GM12878 (cell line): Measurements from ENCODE around the gene LEFTY1. TPM values are rescaled to one million over a fixed set of nuclear protein-coding genes. Genes with fewer than 3 reads are reported as not detected.

Experiments
- KAT2A ChIP-seq: conservative IDR thresholded peaks from 2 replicates; pipeline ENCODE4 v1.6.1; 2011; ENCODE audit warnings: low read depth, low read length; ENCODE audit not compliant: control insufficient read depth
- MTA2 ChIP-seq: fragments of 450-650 bp; IDR thresholded peaks from 2 replicates; pipeline ENCODE4 v1.6.1; 2016; ENCODE audit warnings: low read depth, mild to moderate bottlenecking, moderate library complexity
- MYC ChIP-seq: IDR thresholded peaks from 2 replicates; pipeline ENCODE4 v1.6.1; 2011; ENCODE audit warnings: mild to moderate bottlenecking, low read length, moderate library complexity, inconsistent platforms; ENCODE audit not compliant: insufficient read depth, insufficient replicate concordance, insufficient read length, severe bottlenecking
- NFYB ChIP-seq: IDR thresholded peaks from 2 replicates; pipeline ENCODE4 v1.6.1; 2011; ENCODE audit warnings: low read depth, mild to moderate bottlenecking, low read length, improper control_type of control experiment, moderate library complexity; ENCODE audit not compliant: insufficient read depth
- RUNX3 ChIP-seq: IDR thresholded peaks from 2 replicates; pipeline ENCODE4 v1.6.1; 2012; ENCODE audit warnings: low read length, inconsistent platforms
- SREBF2 ChIP-seq: IDR thresholded peaks from 2 replicates; pipeline ENCODE4 v1.6.1; 2012; ENCODE audit warnings: mild to moderate bottlenecking, low read length
- SUPT20H ChIP-seq: IDR thresholded peaks from 2 replicates; pipeline ENCODE4 v1.6.1; 2011; ENCODE audit warnings: low read depth, mild to moderate bottlenecking, low read length, moderate library complexity, borderline replicate concordance; ENCODE audit not compliant: control insufficient read depth
- SUZ12 ChIP-seq: fragments of 200-600 bp; sonication (generic); IDR thresholded peaks from one replicate; pipeline ENCODE4 v1.6.1; 2018; ENCODE audit warnings: antibody characterized with exemption, mild to moderate bottlenecking; ENCODE audit not compliant: unreplicated experiment
- ZNF24 ChIP-seq: fragments of 450-650 bp; IDR thresholded peaks from 2 replicates; pipeline ENCODE4 v1.6.1; 2017; ENCODE audit warnings: antibody characterized with exemption, mild to moderate bottlenecking
- polyA plus RNA-seq, 11 experiments: library from polyadenylated mRNA; depleted of rRNA in 4 of 11; unstranded in 6 of 11; stranded (reverse) in 5 of 11; fragments of >200 nt; fragmentation: Nextera tagmentation in 4 of 11; fragmentation: Illumina TruSeq in 1 of 11; extraction: Ambion mirVana in 4 of 11; extraction: Trizol in 1 of 11; gene quantifications; 1 replicate in 1 of 11; 2 replicates in 10 of 11; pipeline versions ENCODE4 v1.2.1 to v1.2.3, GENCODE V29; 2011 to 2016; ENCODE audit warnings: inconsistent platforms in 2 of 11, missing spikeins in 2 of 11, low read depth in 1 of 11
- total RNA-seq, 4 experiments: library from RNA; depleted of rRNA in 3 of 4; stranded (reverse); fragments of >200 nt in 3 of 4; fragmentation: Illumina TruSeq in 1 of 4; extraction: Trizol in 1 of 4; gene quantifications; 2 replicates each; pipeline versions ENCODE4 v1.2.1 to v1.2.3, GENCODE V29; 2013 to 2021
- TF ChIP-seq, protein P1 (sequence below): fragments of 150-350 bp; IDR thresholded peaks from 2 replicates; pipeline ENCODE4 v1.6.1; 2016; ENCODE audit warnings: low read depth, low read length
- TF ChIP-seq, protein P2 (sequence below): IDR thresholded peaks from 2 replicates; pipeline ENCODE4 v1.6.1; 2012; ENCODE audit warnings: low read length, inconsistent platforms
- TF ChIP-seq, protein P3 (sequence below): IDR thresholded peaks from 2 replicates; pipeline ENCODE4 v1.6.1; 2011; ENCODE audit warnings: low read depth, mild to moderate bottlenecking, low read length, moderate library complexity, borderline replicate concordance; ENCODE audit errors: extremely low read depth
- TF ChIP-seq, protein P4 (sequence below): IDR thresholded peaks from 2 replicates; pipeline ENCODE4 v1.6.1; 2012; ENCODE audit warnings: improper control_type of control experiment, low read depth, low read length; ENCODE audit not compliant: insufficient replicate concordance
- TF ChIP-seq, protein P5 (sequence below), 3 experiments: IDR thresholded peaks in 2 of 3; conservative IDR thresholded peaks in 1 of 3; 2 replicates each; pipeline ENCODE4 v1.5.1; 2011; ENCODE audit warnings: low read depth in 3 of 3, low read length in 3 of 3, mild to moderate bottlenecking in 3 of 3, control low read depth in 2 of 3, moderate library complexity in 2 of 3, inconsistent platforms in 1 of 3, mixed read lengths in 1 of 3; ENCODE audit not compliant: control insufficient read depth in 2 of 3, insufficient read depth in 1 of 3; ENCODE audit errors: extremely low read depth in 1 of 3

LEFTY1 gene
- total and polyA plus RNA-seq, 10 of the 15 experiments (the other 5 are each of a cell fraction or from before 2014, with no cell fraction given) = 0.06 TPM; not detected in 8

DNA sequence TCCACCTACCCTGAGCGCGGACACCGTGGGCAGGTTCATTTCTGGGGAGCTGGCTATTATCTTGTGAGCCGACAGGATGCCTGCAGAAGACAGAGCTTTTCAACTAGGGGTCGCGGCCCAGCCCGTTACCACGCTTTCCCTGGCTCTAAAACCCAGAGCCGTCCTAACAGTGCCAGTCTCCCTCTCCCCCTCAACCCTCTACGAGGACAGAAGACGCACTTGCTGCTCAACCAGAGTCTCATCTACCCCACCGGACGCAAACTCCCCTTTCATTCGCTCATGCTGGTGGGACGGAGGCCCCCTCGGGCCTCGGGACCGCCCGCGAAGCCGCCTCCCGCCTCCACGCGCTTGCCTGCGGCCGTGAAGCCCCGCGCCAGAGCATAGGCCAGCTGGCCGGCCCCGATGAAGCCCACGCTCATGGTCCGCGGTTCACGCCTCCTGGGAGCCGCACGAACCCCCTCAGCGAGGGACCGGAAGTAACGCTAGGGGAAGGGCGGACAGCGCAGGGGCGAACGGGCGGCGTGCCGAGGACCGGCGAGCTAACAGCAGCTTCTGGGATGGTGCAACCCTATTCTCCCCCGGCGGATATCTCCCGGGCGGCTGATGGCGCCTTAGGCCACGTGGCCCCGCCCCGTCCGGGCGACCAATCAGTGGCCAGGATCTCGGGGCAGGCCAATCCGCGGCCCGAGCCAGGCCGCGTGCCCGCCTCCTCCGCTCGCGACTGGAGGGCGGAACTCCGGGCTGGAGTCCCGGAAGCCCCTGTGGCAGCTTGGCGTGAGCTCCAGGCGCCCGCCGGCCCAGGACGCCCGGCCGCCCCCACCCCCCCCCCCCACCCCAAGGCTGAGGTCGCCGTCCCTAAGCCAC lies 35.0 kb upstream of the LEFTY1 start, which contains the start of gene PYCR2 (continued):
- TF ChIP-seq, protein P1, sequence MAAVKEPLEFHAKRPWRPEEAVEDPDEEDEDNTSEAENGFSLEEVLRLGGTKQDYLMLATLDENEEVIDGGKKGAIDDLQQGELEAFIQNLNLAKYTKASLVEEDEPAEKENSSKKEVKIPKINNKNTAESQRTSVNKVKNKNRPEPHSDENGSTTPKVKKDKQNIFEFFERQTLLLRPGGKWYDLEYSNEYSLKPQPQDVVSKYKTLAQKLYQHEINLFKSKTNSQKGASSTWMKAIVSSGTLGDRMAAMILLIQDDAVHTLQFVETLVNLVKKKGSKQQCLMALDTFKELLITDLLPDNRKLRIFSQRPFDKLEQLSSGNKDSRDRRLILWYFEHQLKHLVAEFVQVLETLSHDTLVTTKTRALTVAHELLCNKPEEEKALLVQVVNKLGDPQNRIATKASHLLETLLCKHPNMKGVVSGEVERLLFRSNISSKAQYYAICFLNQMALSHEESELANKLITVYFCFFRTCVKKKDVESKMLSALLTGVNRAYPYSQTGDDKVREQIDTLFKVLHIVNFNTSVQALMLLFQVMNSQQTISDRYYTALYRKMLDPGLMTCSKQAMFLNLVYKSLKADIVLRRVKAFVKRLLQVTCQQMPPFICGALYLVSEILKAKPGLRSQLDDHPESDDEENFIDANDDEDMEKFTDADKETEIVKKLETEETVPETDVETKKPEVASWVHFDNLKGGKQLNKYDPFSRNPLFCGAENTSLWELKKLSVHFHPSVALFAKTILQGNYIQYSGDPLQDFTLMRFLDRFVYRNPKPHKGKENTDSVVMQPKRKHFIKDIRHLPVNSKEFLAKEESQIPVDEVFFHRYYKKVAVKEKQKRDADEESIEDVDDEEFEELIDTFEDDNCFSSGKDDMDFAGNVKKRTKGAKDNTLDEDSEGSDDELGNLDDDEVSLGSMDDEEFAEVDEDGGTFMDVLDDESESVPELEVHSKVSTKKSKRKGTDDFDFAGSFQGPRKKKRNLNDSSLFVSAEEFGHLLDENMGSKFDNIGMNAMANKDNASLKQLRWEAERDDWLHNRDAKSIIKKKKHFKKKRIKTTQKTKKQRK = peak; percentile 38; the same call in 1 of the 2 replicates
- TF ChIP-seq NFYB = peak; percentile 89
- TF ChIP-seq, protein P2, sequence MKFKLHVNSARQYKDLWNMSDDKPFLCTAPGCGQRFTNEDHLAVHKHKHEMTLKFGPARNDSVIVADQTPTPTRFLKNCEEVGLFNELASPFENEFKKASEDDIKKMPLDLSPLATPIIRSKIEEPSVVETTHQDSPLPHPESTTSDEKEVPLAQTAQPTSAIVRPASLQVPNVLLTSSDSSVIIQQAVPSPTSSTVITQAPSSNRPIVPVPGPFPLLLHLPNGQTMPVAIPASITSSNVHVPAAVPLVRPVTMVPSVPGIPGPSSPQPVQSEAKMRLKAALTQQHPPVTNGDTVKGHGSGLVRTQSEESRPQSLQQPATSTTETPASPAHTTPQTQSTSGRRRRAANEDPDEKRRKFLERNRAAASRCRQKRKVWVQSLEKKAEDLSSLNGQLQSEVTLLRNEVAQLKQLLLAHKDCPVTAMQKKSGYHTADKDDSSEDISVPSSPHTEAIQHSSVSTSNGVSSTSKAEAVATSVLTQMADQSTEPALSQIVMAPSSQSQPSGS = no peak
- peak; percentile 71 for TF ChIP-seq RUNX3
- TF ChIP-seq, protein P3, sequence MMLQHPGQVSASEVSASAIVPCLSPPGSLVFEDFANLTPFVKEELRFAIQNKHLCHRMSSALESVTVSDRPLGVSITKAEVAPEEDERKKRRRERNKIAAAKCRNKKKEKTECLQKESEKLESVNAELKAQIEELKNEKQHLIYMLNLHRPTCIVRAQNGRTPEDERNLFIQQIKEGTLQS = peak; percentile 71; the same call in 1 of the 2 replicates
- no peak for TF ChIP-seq SREBF2
- no peak for TF ChIP-seq ZNF24
- no peak for TF ChIP-seq SUPT20H
- TF ChIP-seq, protein P4, sequence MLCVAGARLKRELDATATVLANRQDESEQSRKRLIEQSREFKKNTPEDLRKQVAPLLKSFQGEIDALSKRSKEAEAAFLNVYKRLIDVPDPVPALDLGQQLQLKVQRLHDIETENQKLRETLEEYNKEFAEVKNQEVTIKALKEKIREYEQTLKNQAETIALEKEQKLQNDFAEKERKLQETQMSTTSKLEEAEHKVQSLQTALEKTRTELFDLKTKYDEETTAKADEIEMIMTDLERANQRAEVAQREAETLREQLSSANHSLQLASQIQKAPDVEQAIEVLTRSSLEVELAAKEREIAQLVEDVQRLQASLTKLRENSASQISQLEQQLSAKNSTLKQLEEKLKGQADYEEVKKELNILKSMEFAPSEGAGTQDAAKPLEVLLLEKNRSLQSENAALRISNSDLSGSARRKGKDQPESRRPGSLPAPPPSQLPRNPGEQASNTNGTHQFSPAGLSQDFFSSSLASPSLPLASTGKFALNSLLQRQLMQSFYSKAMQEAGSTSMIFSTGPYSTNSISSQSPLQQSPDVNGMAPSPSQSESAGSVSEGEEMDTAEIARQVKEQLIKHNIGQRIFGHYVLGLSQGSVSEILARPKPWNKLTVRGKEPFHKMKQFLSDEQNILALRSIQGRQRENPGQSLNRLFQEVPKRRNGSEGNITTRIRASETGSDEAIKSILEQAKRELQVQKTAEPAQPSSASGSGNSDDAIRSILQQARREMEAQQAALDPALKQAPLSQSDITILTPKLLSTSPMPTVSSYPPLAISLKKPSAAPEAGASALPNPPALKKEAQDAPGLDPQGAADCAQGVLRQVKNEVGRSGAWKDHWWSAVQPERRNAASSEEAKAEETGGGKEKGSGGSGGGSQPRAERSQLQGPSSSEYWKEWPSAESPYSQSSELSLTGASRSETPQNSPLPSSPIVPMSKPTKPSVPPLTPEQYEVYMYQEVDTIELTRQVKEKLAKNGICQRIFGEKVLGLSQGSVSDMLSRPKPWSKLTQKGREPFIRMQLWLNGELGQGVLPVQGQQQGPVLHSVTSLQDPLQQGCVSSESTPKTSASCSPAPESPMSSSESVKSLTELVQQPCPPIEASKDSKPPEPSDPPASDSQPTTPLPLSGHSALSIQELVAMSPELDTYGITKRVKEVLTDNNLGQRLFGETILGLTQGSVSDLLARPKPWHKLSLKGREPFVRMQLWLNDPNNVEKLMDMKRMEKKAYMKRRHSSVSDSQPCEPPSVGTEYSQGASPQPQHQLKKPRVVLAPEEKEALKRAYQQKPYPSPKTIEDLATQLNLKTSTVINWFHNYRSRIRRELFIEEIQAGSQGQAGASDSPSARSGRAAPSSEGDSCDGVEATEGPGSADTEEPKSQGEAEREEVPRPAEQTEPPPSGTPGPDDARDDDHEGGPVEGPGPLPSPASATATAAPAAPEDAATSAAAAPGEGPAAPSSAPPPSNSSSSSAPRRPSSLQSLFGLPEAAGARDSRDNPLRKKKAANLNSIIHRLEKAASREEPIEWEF = no peak
- TF ChIP-seq MTA2 = no peak
- TF ChIP-seq MYC = peak; percentile 75
- TF ChIP-seq, protein P5, sequence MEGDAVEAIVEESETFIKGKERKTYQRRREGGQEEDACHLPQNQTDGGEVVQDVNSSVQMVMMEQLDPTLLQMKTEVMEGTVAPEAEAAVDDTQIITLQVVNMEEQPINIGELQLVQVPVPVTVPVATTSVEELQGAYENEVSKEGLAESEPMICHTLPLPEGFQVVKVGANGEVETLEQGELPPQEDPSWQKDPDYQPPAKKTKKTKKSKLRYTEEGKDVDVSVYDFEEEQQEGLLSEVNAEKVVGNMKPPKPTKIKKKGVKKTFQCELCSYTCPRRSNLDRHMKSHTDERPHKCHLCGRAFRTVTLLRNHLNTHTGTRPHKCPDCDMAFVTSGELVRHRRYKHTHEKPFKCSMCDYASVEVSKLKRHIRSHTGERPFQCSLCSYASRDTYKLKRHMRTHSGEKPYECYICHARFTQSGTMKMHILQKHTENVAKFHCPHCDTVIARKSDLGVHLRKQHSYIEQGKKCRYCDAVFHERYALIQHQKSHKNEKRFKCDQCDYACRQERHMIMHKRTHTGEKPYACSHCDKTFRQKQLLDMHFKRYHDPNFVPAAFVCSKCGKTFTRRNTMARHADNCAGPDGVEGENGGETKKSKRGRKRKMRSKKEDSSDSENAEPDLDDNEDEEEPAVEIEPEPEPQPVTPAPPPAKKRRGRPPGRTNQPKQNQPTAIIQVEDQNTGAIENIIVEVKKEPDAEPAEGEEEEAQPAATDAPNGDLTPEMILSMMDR (IDR thresholded peaks at IDR 0.05 in 2 of 3, conservative IDR thresholded peaks at IDR 0.05 in 1 of 3; ENCODE audit: control insufficient read depth in 2 of 3, extremely low read depth in 1 of 3, insufficient read depth in 1 of 3, low read depth in 3 of 3, low read length in 3 of 3) = no peak
- no peak for TF ChIP-seq SUZ12
- no peak for TF ChIP-seq KAT2A
